Activated B cell treated with CpG ODN at 0.5 μM for 24 hours (primary cell): ENCODE measurements around the gene CCDC182. TPM values are rescaled to one million over a fixed set of nuclear protein-coding genes. Genes with fewer than 3 reads are reported as not detected.

Experiments used
- ATAC-seq: fragments of 200-7000 bp; cut with Tn5 transposase; one replicate; pipeline ENCODE4 v1.10.0; 2021; ENCODE audit warnings: low read depth, mild to moderate bottlenecking, moderate library complexity
- CTCF ChIA-PET: fragments of 350-600 bp; sonication (Branson Sonifier 250); formaldehyde crosslinking; loops from one replicate; lab custom pipeline; 2021; ENCODE audit warnings: antibody characterized with exemption; lab: Charles Lee
- POLR2A ChIA-PET: fragments of 350-600 bp; sonication (Branson Sonifier 250); formaldehyde crosslinking; loops from one replicate; lab custom pipeline; 2021; ENCODE audit warnings: antibody characterized with exemption; lab: Charles Lee
- DNase-seq: peaks from one replicate; pipeline ENCODE4 v3.0.0; 2022
- H3K27ac Mint-ChIP-seq: one replicate; pipeline ENCODE4 v1.8.0; 2020; ENCODE audit warnings: mixed read lengths
- H3K27me3 Mint-ChIP-seq: one replicate; pipeline ENCODE4 v1.8.0; 2021; ENCODE audit warnings: mixed read lengths
- H3K36me3 Mint-ChIP-seq: one replicate; pipeline ENCODE4 v1.8.0; 2021; ENCODE audit warnings: low read depth, mixed read lengths
- H3K4me1 Mint-ChIP-seq: one replicate; pipeline ENCODE4 v1.8.0; 2021; ENCODE audit warnings: mixed read lengths
- H3K4me3 Mint-ChIP-seq: one replicate; pipeline ENCODE4 v1.8.0; 2020; ENCODE audit warnings: mild to moderate bottlenecking, mixed read lengths
- H3K9me3 Mint-ChIP-seq: one replicate; pipeline ENCODE4 v1.8.0; 2020; ENCODE audit warnings: mixed read lengths
- CTCF ChIP-seq: fragments of 200-600 bp; IDR thresholded peaks from one replicate; pipeline ENCODE4 v1.8.0; 2022; ENCODE audit warnings: antibody characterized with exemption, mild to moderate bottlenecking
- intact Hi-C: fragments of 100-400 bp; cut with micrococcal nuclease; formaldehyde crosslinking; loops from one replicate; pipeline ENCODE4 v1.15.1; 2024
- total RNA-seq: library from RNA; stranded (reverse); gene quantifications from 2 replicates; pipeline ENCODE4 v1.2.3, GENCODE V29; 2022

CCDC182 gene
- total RNA-seq, 1 donor from 2014 or later = not detected

GRCh38 chr17:57713140-57713539 lies 32.0 kb downstream of the CCDC182 start:
- Mint-ChIP-seq H3K4me3 (no peak overlapping the region), H3K27me3 (peaks cover 26% of the 10 kb centered on the region)

GRCh38 chr17:57708410-57708809 lies 36.7 kb downstream of the CCDC182 start:
- Mint-ChIP-seq H3K4me1 (no peaks in the 10 kb centered on the region), H3K9me3 (peaks cover 7% of the 10 kb centered on the region), H3K27me3 (peaks cover 4% of the 10 kb centered on the region), H3K4me3 (no peak overlapping the region), H3K36me3 (no peaks in the 10 kb centered on the region), H3K27ac (no peak overlapping the region)
- ChIA-PET CTCF (no interaction called here), POLR2A (interaction anchor here (0.7 kb wide), 1 partner anchor 46 kb away, joined by 5 read pairs; no protein-coding TSS in a partner anchor)
- no peak for TF ChIP-seq CTCF
- intact Hi-C loops = no loop called here
- ATAC-seq (no peak), DNase-seq (no peak)

More at GRCh38 chr17:57713140-57713539, 32.0 kb downstream of the CCDC182 start:
- ChIA-PET CTCF (no interaction called here), POLR2A (interaction anchor here (0.6 kb wide), 1 partner anchor 376 kb away, joined by 3 read pairs; no protein-coding TSS in a partner anchor)
- H3K36me3 Mint-ChIP-seq = no peaks in the 10 kb centered on the region
- no peak overlapping the region for H3K27ac Mint-ChIP-seq
- intact Hi-C loops = no loop called here
- peaks cover 7% of the 10 kb centered on the region for H3K9me3 Mint-ChIP-seq
- no peak for ATAC-seq
- no peaks in the 10 kb centered on the region for H3K4me1 Mint-ChIP-seq
- no peak for TF ChIP-seq CTCF
- DNase-seq = no peak

- Mint-ChIP-seq H3K4me3 (no peak overlapping the region), H3K9me3 (peaks cover 7% of the 10 kb centered on the region), H3K36me3 (no peaks in the 10 kb centered on the region), H3K27ac (no peak overlapping the region), H3K4me1 (no peaks in the 10 kb centered on the region), H3K27me3 (no peaks in the 10 kb centered on the region)
- intact Hi-C loops = no loop called here
- CTCF ChIA-PET = interaction anchor here (1.6 kb wide), 1 partner anchor 36 kb away, joined by 3 read pairs; no protein-coding TSS in a partner anchor
- ATAC-seq (no peak), DNase-seq (no peak)
- no peak for TF ChIP-seq CTCF
- POLR2A ChIA-PET = no interaction called here
These were observed 37.2 kb downstream of the CCDC182 start for GRCh38 chr17:57707892-57708291.

- H3K36me3 Mint-ChIP-seq = no peaks in the 10 kb centered on the region
- TF ChIP-seq CTCF = no peak
- H3K27ac Mint-ChIP-seq = no peak overlapping the region
- no peaks in the 10 kb centered on the region for H3K27me3 Mint-ChIP-seq
- POLR2A ChIA-PET = no interaction called here
- DNase-seq = no peak
- H3K4me1 Mint-ChIP-seq = no peaks in the 10 kb centered on the region
- peaks cover 7% of the 10 kb centered on the region for H3K9me3 Mint-ChIP-seq
- no peak for ATAC-seq
- no peak overlapping the region for H3K4me3 Mint-ChIP-seq
- intact Hi-C loops = no loop called here
- CTCF ChIA-PET = interaction anchor here (1.6 kb wide), 1 partner anchor 35 kb away, joined by 3 read pairs; no protein-coding TSS in a partner anchor
These were observed 38.3 kb downstream of the CCDC182 start for GRCh38 chr17:57706761-57707160.

DNA sequence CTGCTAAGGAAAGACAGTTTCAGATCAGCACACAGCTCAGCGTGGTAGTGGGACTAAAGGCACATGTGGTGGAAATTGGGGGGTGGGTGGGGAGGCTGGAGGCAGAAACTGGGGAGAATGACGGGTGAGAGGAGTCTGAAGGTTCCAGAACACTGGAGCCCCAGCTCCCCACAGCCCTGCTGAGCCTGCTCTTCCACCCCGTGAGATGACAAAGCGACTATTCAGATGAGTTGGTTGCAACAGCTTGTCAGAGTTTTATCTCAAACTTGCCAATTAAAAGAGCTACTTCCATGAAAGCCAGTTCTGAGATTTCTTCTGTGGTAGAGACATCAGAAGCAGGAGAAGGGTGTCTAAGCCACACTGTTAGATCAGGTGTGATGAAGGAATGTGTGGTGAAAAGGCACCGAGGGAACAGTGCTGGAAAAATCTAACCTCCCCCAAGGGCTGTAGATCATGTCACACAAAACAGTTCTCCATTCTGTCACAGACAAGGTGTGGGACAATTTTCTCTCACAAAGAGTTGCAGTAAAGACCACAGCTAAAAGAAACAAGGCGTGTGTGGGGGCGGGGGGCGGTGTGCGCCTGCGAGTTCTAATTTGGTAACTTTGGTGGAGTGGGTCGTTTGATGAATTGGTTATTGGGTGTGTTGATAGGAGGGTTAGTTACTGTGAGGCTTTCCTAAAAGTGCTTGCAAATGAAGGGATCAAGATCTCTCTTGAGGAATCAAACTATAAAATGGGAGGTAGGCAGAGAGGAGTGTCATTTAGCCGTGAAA lies 39.0 kb downstream of the CCDC182 start:
- TF ChIP-seq CTCF = no peak
- no peak overlapping the region for H3K27ac Mint-ChIP-seq
- intact Hi-C loops = no loop called here

More for the DNA sequence above, 39.0 kb downstream of the CCDC182 start:
- no peak overlapping the region for H3K4me3 Mint-ChIP-seq
- H3K4me1 Mint-ChIP-seq = no peaks in the 10 kb centered on the region
- H3K36me3 Mint-ChIP-seq = no peaks in the 10 kb centered on the region
- peaks cover 5% of the 10 kb centered on the region for H3K9me3 Mint-ChIP-seq
- CTCF ChIA-PET = interaction anchor here (1.6 kb wide), 1 partner anchor 34 kb away, joined by 3 read pairs; no protein-coding TSS in a partner anchor
- H3K27me3 Mint-ChIP-seq = no peaks in the 10 kb centered on the region
- POLR2A ChIA-PET = no interaction called here
- ATAC-seq (no peak), DNase-seq (no peak)
